SK-N-SH treated with all-trans-retinoic acid at 6 μM for 48 hours (cell line): ENCODE results near the gene CNMD.

Experiments
- ATAC-seq: fragments of 200-7000 bp; cut with Tn5 transposase; 3 replicates; pipeline ENCODE4 v1.9.1; 2020; ENCODE audit warnings: mild to moderate bottlenecking, moderate library complexity
- ARNTL ChIP-seq: fragments of 450-650 bp; formaldehyde crosslinking; IDR thresholded peaks from 2 replicates; pipeline ENCODE4 v1.5.0; 2020; ENCODE audit warnings: low read depth, mild to moderate bottlenecking, moderate library complexity, borderline replicate concordance
- BACH2 ChIP-seq: fragments of 250-450 bp; sonication (Bioruptor Pico); IDR thresholded peaks from 2 replicates; pipeline ENCODE4 v1.9.0; 2021; ENCODE audit warnings: mild to moderate bottlenecking, borderline replicate concordance
- CSDC2 ChIP-seq: fragments of 250-450 bp; sonication (Bioruptor Pico); IDR thresholded peaks from 2 replicates; pipeline ENCODE4 v1.5.0; 2020; ENCODE audit warnings: mild to moderate bottlenecking, moderate library complexity
- ESRRG ChIP-seq: fragments of 250-450 bp; sonication (Bioruptor Pico); IDR thresholded peaks from 2 replicates; pipeline ENCODE4 v1.6.1; 2021; ENCODE audit warnings: mild to moderate bottlenecking
- GLIS3 ChIP-seq: fragments of 250-450 bp; sonication (Bioruptor Pico); IDR thresholded peaks from 2 replicates; pipeline ENCODE4 v1.5.0; 2020; ENCODE audit warnings: mild to moderate bottlenecking, moderate library complexity
- ISL1 ChIP-seq: fragments of 250-450 bp; sonication (Bioruptor Pico); IDR thresholded peaks from 2 replicates; pipeline ENCODE4 v2.1.2; 2022; ENCODE audit warnings: mild to moderate bottlenecking, moderate library complexity
- OSR1 ChIP-seq: fragments of 250-450 bp; sonication (Bioruptor Pico); IDR thresholded peaks from 2 replicates; pipeline ENCODE4 v1.8.0; 2022; ENCODE audit warnings: moderate library complexity, mild to moderate bottlenecking, inconsistent platforms
- PPARA ChIP-seq: fragments of 250-450 bp; sonication (Bioruptor Pico); IDR thresholded peaks from 2 replicates; pipeline ENCODE4 v1.5.0; 2020; ENCODE audit warnings: mild to moderate bottlenecking, borderline replicate concordance
- RARB ChIP-seq: fragments of 250-450 bp; sonication (Bioruptor Pico); IDR thresholded peaks from 2 replicates; pipeline ENCODE4 v1.8.0; 2021; ENCODE audit warnings: mild to moderate bottlenecking, moderate library complexity
- SNAI2 ChIP-seq: fragments of 250-450 bp; sonication (Bioruptor Pico); IDR thresholded peaks from 2 replicates; pipeline ENCODE4 v1.5.0; 2020; ENCODE audit warnings: mild to moderate bottlenecking, moderate library complexity
- TCF4 ChIP-seq: fragments of 250-450 bp; sonication (Bioruptor Pico); IDR thresholded peaks from 2 replicates; pipeline ENCODE4 v1.8.0; 2021; ENCODE audit warnings: mild to moderate bottlenecking, moderate library complexity, borderline replicate concordance
- TOX ChIP-seq: fragments of 250-450 bp; sonication (Bioruptor Pico); IDR thresholded peaks from 2 replicates; pipeline ENCODE4 v1.8.0; 2021; ENCODE audit warnings: mild to moderate bottlenecking, moderate library complexity, borderline replicate concordance
- ZC3H10 ChIP-seq: fragments of 250-450 bp; sonication (Bioruptor Pico); IDR thresholded peaks from 2 replicates; pipeline ENCODE4 v1.5.1; 2021; ENCODE audit warnings: mild to moderate bottlenecking, moderate library complexity
- ZFP3 ChIP-seq: fragments of 250-450 bp; sonication (Bioruptor Pico); IDR thresholded peaks from 2 replicates; pipeline ENCODE4 v1.5.0; 2020; ENCODE audit warnings: mild to moderate bottlenecking, moderate library complexity
- ZFP30 ChIP-seq: fragments of 450-650 bp; formaldehyde crosslinking; IDR thresholded peaks from 2 replicates; pipeline ENCODE4 v1.5.0; 2022; ENCODE audit warnings: mild to moderate bottlenecking, moderate library complexity
- ZNF70 ChIP-seq: fragments of 450-650 bp; formaldehyde crosslinking; IDR thresholded peaks from 2 replicates; pipeline ENCODE4 v1.5.0; 2020; ENCODE audit warnings: mild to moderate bottlenecking, moderate library complexity
- ZNF8 ChIP-seq: fragments of 450-650 bp; formaldehyde crosslinking; IDR thresholded peaks from 2 replicates; pipeline ENCODE4 v1.5.0; 2020; ENCODE audit warnings: mild to moderate bottlenecking, moderate library complexity
- TF ChIP-seq, protein P1 (sequence below): fragments of 250-450 bp; sonication (Bioruptor Pico); IDR thresholded peaks from 2 replicates; pipeline ENCODE4 v1.5.1; 2020; ENCODE audit warnings: low read depth, mild to moderate bottlenecking, moderate library complexity
- TF ChIP-seq, protein P2 (sequence below): fragments of 250-450 bp; sonication (Bioruptor Pico); IDR thresholded peaks from 2 replicates; pipeline ENCODE4 v1.5.0; 2020; ENCODE audit warnings: mild to moderate bottlenecking, moderate library complexity
- TF ChIP-seq, protein P3 (sequence below): fragments of 250-450 bp; sonication (Bioruptor Pico); IDR thresholded peaks from 2 replicates; pipeline ENCODE4 v1.8.0; 2021; ENCODE audit warnings: low read depth, mild to moderate bottlenecking, moderate library complexity, borderline replicate concordance
- TF ChIP-seq, protein P4 (sequence below): fragments of 250-450 bp; sonication (Bioruptor Pico); IDR thresholded peaks from 2 replicates; pipeline ENCODE4 v1.5.1; 2021; ENCODE audit warnings: mild to moderate bottlenecking, moderate library complexity
- TF ChIP-seq, protein P5 (sequence below): fragments of 250-450 bp; sonication (Bioruptor Pico); IDR thresholded peaks from 2 replicates; pipeline ENCODE4 v1.8.0; 2020; ENCODE audit warnings: mild to moderate bottlenecking, moderate library complexity, borderline replicate concordance

The CNMD gene

DNA sequence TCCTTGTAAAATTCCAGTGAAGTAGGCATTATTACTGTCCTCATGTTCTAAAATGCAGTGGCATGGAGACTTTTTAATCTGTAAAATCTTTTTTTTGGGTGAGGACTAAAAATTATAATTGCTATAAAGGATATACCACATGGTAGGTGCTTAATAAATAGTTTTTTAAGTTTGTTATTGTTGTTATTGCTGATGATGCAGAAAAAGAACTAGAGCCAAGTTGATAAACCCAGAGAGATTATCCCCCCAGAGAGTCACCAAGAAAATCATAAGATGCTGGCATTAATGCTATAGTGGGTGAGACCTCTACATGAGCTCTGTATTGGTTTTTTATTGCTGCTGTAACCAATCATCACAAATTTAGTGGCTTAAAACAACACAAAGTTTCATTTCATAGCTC, 44.3 kb upstream of the CNMD start:
- no peak for ATAC-seq
- TF ChIP-seq ZFP3 (CRISPR knock-in tag) (no peak), RARB (CRISPR knock-in tag) (no peak), ZFP30 (CRISPR knock-in tag) (no peak), BACH2 (CRISPR knock-in tag) (no peak), OSR1 (CRISPR knock-in tag) (no peak), ESRRG (CRISPR knock-in tag) (no peak), PPARA (CRISPR knock-in tag) (no peak), TCF4 (CRISPR knock-in tag) (no peak), ARNTL (CRISPR knock-in tag) (no peak), CSDC2 (CRISPR knock-in tag) (no peak)
- TF ChIP-seq, protein P1, sequence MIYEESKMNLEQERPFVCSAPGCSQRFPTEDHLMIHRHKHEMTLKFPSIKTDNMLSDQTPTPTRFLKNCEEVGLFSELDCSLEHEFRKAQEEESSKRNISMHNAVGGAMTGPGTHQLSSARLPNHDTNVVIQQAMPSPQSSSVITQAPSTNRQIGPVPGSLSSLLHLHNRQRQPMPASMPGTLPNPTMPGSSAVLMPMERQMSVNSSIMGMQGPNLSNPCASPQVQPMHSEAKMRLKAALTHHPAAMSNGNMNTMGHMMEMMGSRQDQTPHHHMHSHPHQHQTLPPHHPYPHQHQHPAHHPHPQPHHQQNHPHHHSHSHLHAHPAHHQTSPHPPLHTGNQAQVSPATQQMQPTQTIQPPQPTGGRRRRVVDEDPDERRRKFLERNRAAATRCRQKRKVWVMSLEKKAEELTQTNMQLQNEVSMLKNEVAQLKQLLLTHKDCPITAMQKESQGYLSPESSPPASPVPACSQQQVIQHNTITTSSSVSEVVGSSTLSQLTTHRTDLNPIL (CRISPR knock-in tag) = no peak

DNA sequence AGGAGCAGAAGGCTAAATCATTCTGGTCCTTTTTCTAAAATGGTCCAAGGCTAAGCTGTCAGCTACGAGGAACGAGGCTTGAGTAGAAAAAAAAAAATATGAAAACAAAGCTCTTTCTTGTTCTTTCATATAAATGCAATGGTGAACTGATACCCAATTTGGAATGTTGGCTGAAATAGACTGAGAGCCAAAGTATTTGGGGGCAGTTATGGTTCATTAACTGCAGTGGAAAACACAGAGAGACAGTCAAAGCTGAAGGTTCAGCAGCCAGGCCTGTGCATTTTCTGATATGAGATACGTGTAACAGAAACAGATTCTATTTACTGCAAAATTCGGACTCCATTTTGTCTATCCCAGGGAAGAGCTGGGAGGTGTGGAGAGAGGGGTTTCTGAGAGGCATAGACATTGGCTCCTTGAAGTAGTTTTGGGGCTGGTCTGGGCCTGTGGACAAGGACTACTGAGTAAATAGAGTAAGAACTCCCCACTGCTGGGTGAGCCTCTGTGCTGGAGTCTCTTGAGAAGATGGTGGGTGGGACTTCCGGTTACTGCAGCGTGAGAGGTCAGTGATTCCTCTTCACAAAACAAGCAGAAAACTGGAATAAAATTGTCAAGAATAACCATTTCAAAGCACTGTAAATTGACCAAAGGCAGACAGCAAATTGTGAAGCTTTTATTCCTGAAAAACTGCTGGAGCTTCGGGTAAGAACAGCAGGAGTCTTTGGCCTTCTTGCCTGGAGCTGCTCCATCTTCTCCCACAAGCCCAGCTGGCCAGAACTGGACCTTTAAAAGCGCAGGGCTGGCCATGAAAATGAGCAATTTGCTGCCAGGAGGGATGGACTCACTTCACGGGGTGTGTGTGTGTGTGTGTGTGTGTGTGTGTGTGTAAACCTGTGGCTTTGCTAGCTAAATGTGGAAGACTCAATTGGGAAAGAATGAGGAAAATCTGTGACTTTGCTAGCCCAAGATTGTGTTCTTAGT, 43.1 kb upstream of the CNMD start:
- no peak for ATAC-seq
- TF ChIP-seq, protein P2, sequence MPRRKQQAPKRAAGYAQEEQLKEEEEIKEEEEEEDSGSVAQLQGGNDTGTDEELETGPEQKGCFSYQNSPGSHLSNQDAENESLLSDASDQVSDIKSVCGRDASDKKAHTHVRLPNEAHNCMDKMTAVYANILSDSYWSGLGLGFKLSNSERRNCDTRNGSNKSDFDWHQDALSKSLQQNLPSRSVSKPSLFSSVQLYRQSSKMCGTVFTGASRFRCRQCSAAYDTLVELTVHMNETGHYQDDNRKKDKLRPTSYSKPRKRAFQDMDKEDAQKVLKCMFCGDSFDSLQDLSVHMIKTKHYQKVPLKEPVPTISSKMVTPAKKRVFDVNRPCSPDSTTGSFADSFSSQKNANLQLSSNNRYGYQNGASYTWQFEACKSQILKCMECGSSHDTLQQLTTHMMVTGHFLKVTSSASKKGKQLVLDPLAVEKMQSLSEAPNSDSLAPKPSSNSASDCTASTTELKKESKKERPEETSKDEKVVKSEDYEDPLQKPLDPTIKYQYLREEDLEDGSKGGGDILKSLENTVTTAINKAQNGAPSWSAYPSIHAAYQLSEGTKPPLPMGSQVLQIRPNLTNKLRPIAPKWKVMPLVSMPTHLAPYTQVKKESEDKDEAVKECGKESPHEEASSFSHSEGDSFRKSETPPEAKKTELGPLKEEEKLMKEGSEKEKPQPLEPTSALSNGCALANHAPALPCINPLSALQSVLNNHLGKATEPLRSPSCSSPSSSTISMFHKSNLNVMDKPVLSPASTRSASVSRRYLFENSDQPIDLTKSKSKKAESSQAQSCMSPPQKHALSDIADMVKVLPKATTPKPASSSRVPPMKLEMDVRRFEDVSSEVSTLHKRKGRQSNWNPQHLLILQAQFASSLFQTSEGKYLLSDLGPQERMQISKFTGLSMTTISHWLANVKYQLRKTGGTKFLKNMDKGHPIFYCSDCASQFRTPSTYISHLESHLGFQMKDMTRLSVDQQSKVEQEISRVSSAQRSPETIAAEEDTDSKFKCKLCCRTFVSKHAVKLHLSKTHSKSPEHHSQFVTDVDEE (CRISPR knock-in tag) = no peak
- TF ChIP-seq, protein P3, sequence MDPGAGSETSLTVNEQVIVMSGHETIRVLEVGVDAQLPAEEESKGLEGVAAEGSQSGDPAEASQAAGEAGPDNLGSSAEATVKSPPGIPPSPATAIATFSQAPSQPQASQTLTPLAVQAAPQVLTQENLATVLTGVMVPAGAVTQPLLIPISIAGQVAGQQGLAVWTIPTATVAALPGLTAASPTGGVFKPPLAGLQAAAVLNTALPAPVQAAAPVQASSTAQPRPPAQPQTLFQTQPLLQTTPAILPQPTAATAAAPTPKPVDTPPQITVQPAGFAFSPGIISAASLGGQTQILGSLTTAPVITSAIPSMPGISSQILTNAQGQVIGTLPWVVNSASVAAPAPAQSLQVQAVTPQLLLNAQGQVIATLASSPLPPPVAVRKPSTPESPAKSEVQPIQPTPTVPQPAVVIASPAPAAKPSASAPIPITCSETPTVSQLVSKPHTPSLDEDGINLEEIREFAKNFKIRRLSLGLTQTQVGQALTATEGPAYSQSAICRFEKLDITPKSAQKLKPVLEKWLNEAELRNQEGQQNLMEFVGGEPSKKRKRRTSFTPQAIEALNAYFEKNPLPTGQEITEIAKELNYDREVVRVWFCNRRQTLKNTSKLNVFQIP = no peak
- TF ChIP-seq ISL1 (CRISPR knock-in tag) = no peak
- no peak for TF ChIP-seq ARNTL (CRISPR knock-in tag)
- TF ChIP-seq ZFP30 (CRISPR knock-in tag) = no peak
- no peak for TF ChIP-seq CSDC2 (CRISPR knock-in tag)
- no peak for TF ChIP-seq ZNF70 (CRISPR knock-in tag)
- TF ChIP-seq ZC3H10 (CRISPR knock-in tag) = no peak
- no peak for TF ChIP-seq GLIS3 (CRISPR knock-in tag)
- TF ChIP-seq RARB (CRISPR knock-in tag) = no peak
- TF ChIP-seq SNAI2 (CRISPR knock-in tag) = no peak

DNA sequence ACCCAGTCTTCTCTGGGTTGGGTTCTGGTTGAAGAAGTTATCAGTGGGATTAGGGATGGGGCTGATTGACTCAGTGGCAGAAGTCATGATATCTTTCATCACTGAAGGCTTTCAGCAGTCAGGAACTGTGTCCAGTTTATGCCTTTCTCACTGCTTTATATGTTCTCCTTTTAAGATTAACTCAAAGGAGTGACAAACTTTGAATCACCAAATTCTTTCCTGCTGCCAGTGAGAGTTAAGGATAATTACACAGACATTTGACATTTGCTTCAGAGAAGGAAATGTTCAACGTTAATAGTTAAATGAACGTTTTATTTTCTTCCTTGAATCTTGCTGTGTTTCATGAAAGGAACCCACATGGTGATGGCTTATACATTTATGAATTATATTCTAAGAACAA, 41.0 kb upstream of the CNMD start:
- ATAC-seq = no peak
- TF ChIP-seq RARB (CRISPR knock-in tag) (no peak), ZFP3 (CRISPR knock-in tag) (no peak), ZNF8 (no peak), ARNTL (CRISPR knock-in tag) (no peak)

DNA sequence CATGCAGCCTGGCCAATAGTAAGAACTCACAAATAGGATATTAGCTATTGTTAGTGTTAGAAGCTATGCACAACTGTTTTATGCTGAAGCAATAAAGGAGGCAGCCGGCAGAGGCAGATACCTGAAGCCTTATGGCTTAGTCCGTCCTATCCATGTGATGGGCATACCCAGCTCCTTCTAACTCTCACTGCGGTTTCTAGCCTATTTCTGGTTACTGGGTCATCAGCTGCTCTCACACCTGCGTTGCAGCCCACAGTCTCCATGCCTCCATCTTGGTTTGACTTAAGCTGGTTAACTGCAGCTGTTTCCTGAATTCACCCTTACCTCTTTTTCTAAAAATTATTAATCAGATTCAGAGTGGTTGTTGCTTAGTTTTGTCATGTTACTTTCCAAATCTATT, 40.5 kb upstream of the CNMD start:
- no peak for TF ChIP-seq RARB (CRISPR knock-in tag)
- TF ChIP-seq GLIS3 (CRISPR knock-in tag) = no peak
- TF ChIP-seq ARNTL (CRISPR knock-in tag) = no peak
- TF ChIP-seq ZFP3 (CRISPR knock-in tag) = no peak
- TF ChIP-seq TOX (CRISPR knock-in tag) = no peak
- TF ChIP-seq ZNF70 (CRISPR knock-in tag) = no peak
- TF ChIP-seq BACH2 (CRISPR knock-in tag) = no peak
- TF ChIP-seq PPARA (CRISPR knock-in tag) = no peak
- TF ChIP-seq ESRRG (CRISPR knock-in tag) = no peak
- TF ChIP-seq, protein P4, sequence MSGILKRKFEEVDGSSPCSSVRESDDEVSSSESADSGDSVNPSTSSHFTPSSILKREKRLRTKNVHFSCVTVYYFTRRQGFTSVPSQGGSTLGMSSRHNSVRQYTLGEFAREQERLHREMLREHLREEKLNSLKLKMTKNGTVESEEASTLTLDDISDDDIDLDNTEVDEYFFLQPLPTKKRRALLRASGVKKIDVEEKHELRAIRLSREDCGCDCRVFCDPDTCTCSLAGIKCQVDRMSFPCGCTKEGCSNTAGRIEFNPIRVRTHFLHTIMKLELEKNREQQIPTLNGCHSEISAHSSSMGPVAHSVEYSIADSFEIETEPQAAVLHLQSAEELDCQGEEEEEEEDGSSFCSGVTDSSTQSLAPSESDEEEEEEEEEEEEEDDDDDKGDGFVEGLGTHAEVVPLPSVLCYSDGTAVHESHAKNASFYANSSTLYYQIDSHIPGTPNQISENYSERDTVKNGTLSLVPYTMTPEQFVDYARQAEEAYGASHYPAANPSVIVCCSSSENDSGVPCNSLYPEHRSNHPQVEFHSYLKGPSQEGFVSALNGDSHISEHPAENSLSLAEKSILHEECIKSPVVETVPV (CRISPR knock-in tag) = no peak
- TF ChIP-seq, protein P5, sequence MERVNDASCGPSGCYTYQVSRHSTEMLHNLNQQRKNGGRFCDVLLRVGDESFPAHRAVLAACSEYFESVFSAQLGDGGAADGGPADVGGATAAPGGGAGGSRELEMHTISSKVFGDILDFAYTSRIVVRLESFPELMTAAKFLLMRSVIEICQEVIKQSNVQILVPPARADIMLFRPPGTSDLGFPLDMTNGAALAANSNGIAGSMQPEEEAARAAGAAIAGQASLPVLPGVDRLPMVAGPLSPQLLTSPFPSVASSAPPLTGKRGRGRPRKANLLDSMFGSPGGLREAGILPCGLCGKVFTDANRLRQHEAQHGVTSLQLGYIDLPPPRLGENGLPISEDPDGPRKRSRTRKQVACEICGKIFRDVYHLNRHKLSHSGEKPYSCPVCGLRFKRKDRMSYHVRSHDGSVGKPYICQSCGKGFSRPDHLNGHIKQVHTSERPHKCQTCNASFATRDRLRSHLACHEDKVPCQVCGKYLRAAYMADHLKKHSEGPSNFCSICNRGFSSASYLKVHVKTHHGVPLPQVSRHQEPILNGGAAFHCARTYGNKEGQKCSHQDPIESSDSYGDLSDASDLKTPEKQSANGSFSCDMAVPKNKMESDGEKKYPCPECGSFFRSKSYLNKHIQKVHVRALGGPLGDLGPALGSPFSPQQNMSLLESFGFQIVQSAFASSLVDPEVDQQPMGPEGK (CRISPR knock-in tag) = no peak
- no peak for TF ChIP-seq OSR1 (CRISPR knock-in tag)
- TF ChIP-seq CSDC2 (CRISPR knock-in tag) = no peak
- ATAC-seq = no peak
